Cerebellar cortex (tissue), 1 donor: ENCODE data around the gene PCARE.
A peak's percentile ranks its signal among the peaks of the same experiment; 100 is the strongest.
"Not testable (repeated sequence)": the region's sequence is repeated elsewhere in the genome, so short reads cannot be mapped to it uniquely, and the experiment has no call there.

Source experiments
- DNase-seq: peaks from one replicate; pipeline ENCODE4 v3.0.0-alpha.2; 2015; ENCODE audit warnings: low spot score

Gene PCARE

GRCh38 chr2:29096969-29097368, 22.6 kb upstream of the PCARE start:
- no peak for DNase-seq

GRCh38 chr2:29090311-29090710, 16.0 kb upstream of the PCARE start:
- not testable (repeated sequence) for DNase-seq

GRCh38 chr2:29084554-29084953, 10.2 kb upstream of the PCARE start:
- DNase-seq, result no peak

GRCh38 chr2:29082804-29083495, 8.6 kb upstream of the PCARE start:
- no peak for DNase-seq

GRCh38 chr2:29080886-29081743, 6.8 kb upstream of the PCARE start:
- DNase-seq, result no peak

- DNase-seq, result no peak
These were observed 5.6 kb upstream of the PCARE start for GRCh38 chr2:29079887-29080286.

GRCh38 chr2:29075894-29076705, 1.8 kb upstream of the PCARE start:
- DNase-seq, result peak; percentile 22

GRCh38 chr2:29073933-29074332, 390 bp downstream of the PCARE start:
- DNase-seq, result no peak

- no peak for DNase-seq
These were observed 1.2 kb downstream of the PCARE start for GRCh38 chr2:29072971-29073725.

- no peak for DNase-seq
These were observed 2.1 kb downstream of the PCARE start for GRCh38 chr2:29072251-29072650.

- no peak for DNase-seq
These were observed 3.0 kb downstream of the PCARE start for GRCh38 chr2:29071032-29071975.

- no peak for DNase-seq
These were observed 3.8 kb downstream of the PCARE start for GRCh38 chr2:29070526-29070925.

- no peak for DNase-seq
These were observed 5.8 kb downstream of the PCARE start for GRCh38 chr2:29068513-29068912.

- DNase-seq, result no peak
These were observed 7.2 kb downstream of the PCARE start for GRCh38 chr2:29066997-29067605.

- DNase-seq, result no peak
These were observed 8.0 kb downstream of the PCARE start for GRCh38 chr2:29066271-29066860.

- DNase-seq, result peak; percentile 10
These were observed 9.1 kb downstream of the PCARE start for GRCh38 chr2:29065068-29065811.

- DNase-seq, result no peak
These were observed 9.6 kb downstream of the PCARE start for GRCh38 chr2:29064746-29065067.

GRCh38 chr2:29064346-29064715, 10.0 kb downstream of the PCARE start:
- no peak for DNase-seq

GRCh38 chr2:29063646-29064345, 10.5 kb downstream of the PCARE start:
- DNase-seq, result no peak
